NOMO-1 treated with DMSO at 0.1 percent for 48 hours (cell line): ENCODE measurements around the gene ATM.
"Not testable (repeated sequence)": the region's sequence is repeated elsewhere in the genome, so short reads cannot be mapped to it uniquely, and the experiment has no call there.

Source experiments
- DNase-seq: peaks from one replicate; lab custom pipeline; 2025; ENCODE audit not compliant: unreplicated experiment; lab: John Stamatoyannopoulos, UW

The ATM gene

DNA sequence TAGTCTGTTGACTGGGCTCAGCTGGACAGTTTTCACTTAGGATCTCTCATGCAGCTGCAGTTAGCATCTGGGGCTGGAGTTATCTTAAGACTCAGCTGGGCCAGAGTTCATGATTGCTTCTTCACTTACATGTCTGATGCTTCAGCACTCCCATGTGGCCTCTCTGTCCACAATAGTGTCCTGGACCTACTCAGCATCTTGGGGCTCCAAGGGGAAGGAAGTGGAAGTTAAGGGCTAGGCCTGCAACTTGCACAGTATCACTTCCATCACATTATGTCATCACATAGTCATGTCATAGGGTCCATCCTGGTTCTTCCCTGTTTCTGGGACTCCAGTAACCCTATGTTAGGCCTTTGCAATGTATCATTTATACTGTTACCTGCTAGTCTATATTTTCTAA is 128.6 kb downstream of the ATM start:
- DNase-seq: no peak

DNA sequence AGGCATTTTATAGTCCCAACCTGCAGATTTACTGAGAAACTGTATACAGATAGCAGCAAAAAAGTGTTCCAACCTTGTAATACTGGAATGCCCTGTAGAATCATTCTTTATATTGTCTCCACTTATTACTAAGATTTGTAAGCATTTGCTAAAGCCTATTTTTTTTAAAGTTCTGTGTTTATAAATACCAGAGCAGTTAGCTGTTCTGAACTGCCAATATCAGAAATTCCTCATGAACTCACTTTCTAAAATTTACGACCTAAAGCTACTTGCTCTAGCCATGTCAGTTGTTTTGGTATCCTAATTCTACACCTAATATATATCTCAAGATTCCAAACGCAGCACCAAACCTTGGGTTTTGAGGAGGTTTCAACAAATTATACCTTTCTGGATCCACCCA is 141.3 kb downstream of the ATM start:
- no peak for DNase-seq

DNA sequence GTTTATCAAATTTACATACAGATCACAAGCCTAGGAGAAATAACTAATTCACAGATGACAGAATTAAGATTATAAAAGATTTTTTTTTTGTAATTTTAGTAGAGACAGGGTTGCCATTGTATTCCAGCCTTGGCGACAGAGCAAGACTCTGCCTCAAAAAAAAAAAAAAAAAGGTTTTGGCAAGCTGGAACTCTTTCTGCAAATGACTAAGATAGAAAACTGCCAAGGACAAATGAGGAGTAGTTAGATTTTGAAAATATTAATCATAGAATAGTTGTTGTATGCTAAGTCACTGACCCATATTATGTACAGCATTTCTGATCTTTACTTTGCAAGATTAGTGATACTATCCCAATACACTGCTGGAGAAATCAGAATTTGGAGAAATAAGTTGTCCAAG is 145.3 kb downstream of the ATM start:
- no peak for DNase-seq

DNA sequence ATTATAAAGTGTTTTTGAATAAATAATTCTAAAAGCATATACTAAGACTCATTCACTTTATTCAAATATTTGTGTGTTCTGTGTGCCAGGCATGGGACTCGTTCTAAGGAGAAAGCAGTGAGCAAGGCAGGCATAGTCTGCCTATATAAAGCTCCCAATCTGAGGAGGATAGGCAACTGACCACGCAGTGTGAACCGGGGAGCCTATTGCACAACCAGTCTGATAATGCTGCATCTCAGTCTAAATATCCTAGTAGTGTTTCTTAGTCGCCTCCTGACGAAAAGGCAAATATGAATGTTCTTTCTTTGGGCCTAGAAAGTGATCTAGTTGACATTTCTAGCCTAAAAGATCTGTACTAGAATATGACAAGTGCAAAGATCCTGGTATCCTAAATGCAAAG is 146.2 kb downstream of the ATM start:
- DNase-seq: no peak

DNA sequence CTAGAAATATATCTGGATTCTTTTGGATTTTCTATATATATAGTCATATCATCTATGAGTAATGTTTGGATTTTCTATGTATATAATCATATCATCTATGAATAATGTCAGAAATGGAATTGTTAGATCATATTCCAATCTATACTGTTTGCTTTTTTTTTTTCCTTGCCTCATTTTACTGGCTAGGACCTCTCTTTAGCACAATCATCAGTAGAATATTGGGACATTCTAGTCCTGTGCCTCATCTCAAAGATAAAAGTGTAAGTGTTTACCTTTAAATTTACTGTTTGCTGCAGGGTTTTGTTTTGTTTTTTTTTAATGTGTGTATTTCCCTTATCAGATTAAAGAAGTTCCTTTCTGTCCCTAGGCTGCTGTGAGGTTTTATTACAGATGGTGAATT is 147.4 kb downstream of the ATM start:
- no peak for DNase-seq

- no peak for DNase-seq
These were observed 148.1 kb downstream of the ATM start for GRCh38 chr11:108370990-108371389.

- DNase-seq: not testable (repeated sequence)
These were observed 150.6 kb downstream of the ATM start for GRCh38 chr11:108373505-108373904.

DNA sequence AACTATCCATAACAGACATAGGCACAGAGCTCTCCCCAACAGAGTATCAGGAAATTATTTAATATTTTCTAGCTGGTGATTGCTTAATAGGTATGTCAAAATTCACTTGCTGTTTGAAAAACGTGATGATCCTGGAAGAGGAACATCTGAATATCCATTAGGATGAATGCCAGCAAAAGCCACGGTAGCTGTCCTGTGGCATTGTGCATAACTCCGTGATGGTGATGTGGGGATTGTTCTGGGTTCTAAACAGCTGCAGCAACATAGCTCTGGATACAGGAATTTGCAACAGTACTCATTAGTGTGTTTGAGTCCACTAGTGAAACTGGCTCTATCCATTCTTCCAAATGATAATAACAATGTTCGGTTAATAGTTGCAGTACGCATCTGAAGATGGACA is 165.7 kb downstream of the ATM start:
- no peak for DNase-seq

DNA sequence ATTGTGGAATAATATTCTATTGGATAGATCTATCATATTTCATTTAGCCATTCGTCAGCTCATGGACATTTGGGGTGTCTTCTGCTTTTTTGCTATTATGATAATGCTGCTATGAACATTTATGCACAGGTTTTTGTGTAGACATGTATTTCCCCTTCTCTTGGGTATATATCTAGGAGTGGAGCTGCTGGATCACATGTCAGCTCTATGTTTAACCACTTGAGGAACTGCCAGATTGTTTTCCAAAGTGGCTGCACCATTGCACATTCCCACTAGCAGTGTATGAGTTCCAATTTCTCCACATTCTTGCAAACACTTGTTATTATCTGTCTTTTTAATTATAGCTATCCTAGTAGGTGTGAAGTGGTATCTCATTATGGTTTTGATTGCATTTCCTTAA is 169.5 kb downstream of the ATM start:
- no peak for DNase-seq

DNA sequence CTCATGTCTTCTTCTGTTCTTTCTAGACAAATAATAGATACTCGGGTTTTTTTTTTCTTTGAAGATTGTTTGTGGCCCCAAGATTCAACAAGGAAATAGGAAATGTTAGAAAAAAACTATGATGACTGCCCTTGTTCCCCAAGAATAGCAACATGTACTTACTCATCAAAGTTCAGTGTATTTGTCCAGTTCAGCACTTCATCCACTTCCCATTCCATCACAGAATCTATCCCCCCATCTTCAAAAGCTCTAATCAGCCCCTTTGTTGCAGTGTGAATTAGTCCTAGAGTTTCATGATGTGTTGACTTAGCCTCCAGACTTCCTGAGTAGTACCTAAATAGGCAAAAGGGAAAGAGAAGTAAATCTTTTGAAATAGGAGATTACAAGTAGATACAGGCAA is 170.2 kb downstream of the ATM start:
- DNase-seq: no peak

DNA sequence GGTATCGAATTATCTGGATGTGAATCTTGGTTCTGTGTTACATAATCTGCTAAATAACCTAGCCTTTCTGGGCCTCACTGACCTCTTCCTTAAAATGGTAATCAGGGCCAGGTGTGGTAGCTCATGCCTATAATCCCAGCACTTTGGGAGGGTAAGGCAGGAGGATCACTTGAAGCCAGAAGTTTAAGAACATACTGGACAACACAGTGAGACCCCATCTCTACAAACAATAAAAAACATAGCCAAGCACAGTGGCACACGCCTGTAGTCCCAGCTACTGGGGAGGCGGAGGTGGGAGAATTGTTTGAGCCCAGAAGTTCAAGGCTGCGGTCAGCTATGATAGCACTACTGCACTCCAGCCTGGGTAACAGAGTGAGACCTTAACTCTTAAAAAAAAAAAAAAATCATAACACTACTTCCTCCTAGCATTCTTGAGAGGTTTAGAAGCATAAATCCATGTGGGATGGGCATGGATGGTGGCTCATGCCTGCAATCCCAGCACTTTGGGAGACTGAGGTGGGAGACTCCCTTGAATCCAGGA is 171.9 kb downstream of the ATM start:
- DNase-seq: no peak

GRCh38 chr11:108396672-108397071 is 173.8 kb downstream of the ATM start:
- not testable (repeated sequence) for DNase-seq

GRCh38 chr11:108398439-108398838 is 175.6 kb downstream of the ATM start:
- no peak for DNase-seq

GRCh38 chr11:108402241-108402640 is 179.4 kb downstream of the ATM start:
- no peak for DNase-seq

DNA sequence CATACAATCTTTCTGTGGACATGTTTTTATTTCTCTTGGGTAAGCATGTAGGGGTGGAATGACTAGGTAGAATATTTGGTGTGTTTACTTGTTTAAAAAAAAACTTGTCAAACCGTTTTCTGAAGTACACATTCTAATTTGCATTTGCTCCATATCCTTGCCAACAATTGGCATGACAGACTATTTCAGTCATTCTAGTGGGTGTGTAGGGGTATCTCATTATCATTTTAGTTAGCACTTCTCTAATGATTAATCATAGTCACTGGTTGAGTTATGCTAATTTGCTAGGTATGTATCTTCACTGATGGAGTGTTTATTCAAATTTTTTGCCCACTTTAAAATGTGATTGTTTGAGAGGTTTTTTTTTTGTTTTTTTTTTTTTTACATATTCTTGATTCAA is 180.2 kb downstream of the ATM start:
- DNase-seq: no peak

DNA sequence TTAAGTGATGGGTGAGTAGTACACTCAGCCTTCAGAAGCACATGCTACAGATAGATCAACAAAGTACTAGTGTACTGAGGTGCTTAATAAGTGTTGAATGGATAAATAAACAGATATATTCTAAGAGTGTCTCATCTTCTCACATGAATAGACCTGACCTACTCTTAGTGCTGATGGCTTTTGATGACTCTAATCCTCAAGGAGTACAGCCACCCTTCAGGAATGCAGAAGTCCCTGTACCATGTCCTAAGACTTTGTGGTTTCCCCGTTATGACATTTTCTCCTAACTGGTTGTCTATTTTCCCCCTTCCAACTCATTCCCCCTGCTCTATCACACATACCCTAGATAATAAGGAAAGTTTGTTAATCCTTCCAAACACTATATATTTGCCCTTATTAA is 182.8 kb downstream of the ATM start:
- no peak for DNase-seq

DNA sequence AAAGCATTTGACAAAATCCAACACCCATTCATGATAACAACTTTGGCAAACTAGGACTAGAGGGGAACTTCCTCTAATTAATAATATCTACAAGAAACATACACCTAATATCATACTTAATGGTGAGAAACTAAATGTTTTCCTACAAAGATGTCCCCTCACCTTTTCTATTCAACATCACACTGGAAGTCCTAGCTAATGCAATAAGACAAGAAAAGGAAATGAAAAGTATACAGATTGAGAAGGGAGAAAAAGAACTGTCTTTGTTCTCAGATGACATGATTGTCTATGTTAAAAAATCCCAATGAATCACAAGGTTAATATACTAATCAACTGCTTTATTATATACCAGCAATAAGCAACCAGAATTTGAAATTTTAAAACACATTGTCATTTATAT is 192.1 kb downstream of the ATM start:
- no peak for DNase-seq

GRCh38 chr11:108417551-108417950 is 194.7 kb downstream of the ATM start:
- not testable (repeated sequence) for DNase-seq
